ENCODE results near the gene RALBP1.

DNA sequence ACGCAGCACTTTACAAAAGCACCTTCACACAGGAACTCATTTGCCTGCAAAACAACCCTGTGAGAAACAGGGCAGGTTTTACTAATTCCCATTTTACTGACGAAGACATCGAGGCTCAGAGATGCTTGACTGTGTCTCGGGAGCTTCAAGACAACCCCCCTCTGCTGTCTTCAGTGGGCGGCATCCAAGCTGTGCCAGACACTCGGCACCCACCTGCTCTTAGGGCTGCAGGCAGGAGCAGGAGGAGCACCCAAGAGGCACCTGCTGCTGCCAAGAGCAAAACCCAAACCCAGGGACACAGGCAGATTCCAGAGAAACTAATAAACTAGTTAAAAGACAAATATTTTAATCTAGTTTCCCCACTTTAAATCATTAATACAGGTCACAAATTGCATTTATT is 71.2 kb downstream of the RALBP1 start:
- TF ChIP-seq, protein P1, sequence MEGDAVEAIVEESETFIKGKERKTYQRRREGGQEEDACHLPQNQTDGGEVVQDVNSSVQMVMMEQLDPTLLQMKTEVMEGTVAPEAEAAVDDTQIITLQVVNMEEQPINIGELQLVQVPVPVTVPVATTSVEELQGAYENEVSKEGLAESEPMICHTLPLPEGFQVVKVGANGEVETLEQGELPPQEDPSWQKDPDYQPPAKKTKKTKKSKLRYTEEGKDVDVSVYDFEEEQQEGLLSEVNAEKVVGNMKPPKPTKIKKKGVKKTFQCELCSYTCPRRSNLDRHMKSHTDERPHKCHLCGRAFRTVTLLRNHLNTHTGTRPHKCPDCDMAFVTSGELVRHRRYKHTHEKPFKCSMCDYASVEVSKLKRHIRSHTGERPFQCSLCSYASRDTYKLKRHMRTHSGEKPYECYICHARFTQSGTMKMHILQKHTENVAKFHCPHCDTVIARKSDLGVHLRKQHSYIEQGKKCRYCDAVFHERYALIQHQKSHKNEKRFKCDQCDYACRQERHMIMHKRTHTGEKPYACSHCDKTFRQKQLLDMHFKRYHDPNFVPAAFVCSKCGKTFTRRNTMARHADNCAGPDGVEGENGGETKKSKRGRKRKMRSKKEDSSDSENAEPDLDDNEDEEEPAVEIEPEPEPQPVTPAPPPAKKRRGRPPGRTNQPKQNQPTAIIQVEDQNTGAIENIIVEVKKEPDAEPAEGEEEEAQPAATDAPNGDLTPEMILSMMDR (IDR thresholded peaks at IDR 0.05) = no peak
- no peak for TF ChIP-seq POLR2A (IDR thresholded peaks at IDR 0.05)
